Measurements from ENCODE around the gene SMYD2. TPM values are rescaled to one million over a fixed set of nuclear protein-coding genes. Genes with fewer than 3 reads are reported as not detected.
A peak's percentile ranks its signal among the peaks of the same experiment; 100 is the strongest.

Gene SMYD2
- total RNA-seq, 4 donors from 2014 or later: 22.7 to 45.1 (median 26.5) TPM

DNA sequence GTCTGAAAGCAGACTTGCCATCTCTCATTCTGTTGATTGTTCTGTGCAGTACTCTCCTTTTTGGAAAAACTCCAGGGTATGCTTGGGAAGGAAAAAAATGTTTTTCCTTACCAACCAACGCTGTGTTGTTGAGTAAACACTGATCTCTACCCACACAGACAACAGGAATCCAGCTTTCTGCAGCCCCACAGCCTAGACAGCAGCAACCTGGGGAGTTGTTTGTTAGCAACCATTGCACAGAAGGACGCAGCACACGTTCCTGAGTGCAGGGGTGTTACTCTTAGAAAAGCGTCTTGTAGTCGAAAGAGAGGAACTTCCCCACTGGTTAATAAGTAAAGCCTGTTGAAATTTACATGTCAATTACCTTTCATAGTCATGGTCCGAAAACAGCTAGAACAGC is 56.6 kb downstream of the SMYD2 start:
- ATAC-seq (ENCODE audit: low FRiP score): peak; percentile 94
- no peak for DNase-seq (ENCODE audit: low spot score)
- TF ChIP-seq, protein P1, sequence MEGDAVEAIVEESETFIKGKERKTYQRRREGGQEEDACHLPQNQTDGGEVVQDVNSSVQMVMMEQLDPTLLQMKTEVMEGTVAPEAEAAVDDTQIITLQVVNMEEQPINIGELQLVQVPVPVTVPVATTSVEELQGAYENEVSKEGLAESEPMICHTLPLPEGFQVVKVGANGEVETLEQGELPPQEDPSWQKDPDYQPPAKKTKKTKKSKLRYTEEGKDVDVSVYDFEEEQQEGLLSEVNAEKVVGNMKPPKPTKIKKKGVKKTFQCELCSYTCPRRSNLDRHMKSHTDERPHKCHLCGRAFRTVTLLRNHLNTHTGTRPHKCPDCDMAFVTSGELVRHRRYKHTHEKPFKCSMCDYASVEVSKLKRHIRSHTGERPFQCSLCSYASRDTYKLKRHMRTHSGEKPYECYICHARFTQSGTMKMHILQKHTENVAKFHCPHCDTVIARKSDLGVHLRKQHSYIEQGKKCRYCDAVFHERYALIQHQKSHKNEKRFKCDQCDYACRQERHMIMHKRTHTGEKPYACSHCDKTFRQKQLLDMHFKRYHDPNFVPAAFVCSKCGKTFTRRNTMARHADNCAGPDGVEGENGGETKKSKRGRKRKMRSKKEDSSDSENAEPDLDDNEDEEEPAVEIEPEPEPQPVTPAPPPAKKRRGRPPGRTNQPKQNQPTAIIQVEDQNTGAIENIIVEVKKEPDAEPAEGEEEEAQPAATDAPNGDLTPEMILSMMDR (IDR thresholded peaks at IDR 0.05): no peak

- DNase-seq (ENCODE audit: low spot score) (no peak), ATAC-seq (ENCODE audit: low FRiP score) (no peak)
- TF ChIP-seq, protein P1 (IDR thresholded peaks at IDR 0.05): no peak
These were observed 57.3 kb downstream of the SMYD2 start for GRCh38 chr1:214338212-214338611.

- ATAC-seq (ENCODE audit: low FRiP score): no peak
- TF ChIP-seq, protein P1 (IDR thresholded peaks at IDR 0.05): no peak
- no peak for DNase-seq (ENCODE audit: low spot score)
These were observed 60.5 kb downstream of the SMYD2 start for GRCh38 chr1:214341459-214341858.

- TF ChIP-seq, protein P1 (IDR thresholded peaks at IDR 0.05): no peak
- ATAC-seq (ENCODE audit: low FRiP score) (no peak), DNase-seq (ENCODE audit: low spot score) (no peak)
These were observed 61.0 kb downstream of the SMYD2 start for GRCh38 chr1:214341932-214342331.

- DNase-seq (ENCODE audit: low spot score): no peak
- TF ChIP-seq, protein P1 (IDR thresholded peaks at IDR 0.05): no peak
- no peak for ATAC-seq (ENCODE audit: low FRiP score)
These were observed 61.6 kb downstream of the SMYD2 start for GRCh38 chr1:214342525-214342924.

DNA sequence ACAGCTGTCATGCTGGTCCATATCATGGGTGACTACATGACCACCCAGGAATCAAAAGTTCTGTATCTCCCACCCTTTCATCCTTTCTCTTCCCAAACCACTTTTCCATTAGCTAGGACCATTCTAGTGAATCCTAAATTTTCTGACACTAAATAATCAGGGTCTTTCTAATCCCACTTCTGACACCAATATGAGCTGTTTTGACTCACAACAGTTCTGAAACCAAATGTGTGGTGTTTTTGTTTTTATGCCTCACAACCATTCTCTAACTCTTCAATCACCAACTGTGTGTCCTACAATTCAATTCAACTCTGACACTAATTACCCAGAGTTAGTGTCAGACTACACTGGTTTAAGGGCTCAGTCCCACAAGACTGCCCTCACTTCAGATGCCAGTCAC is 63.9 kb downstream of the SMYD2 start:
- ATAC-seq (ENCODE audit: low FRiP score) (no peak), DNase-seq (ENCODE audit: low spot score) (no peak)
- TF ChIP-seq, protein P1 (IDR thresholded peaks at IDR 0.05): no peak

GRCh38 chr1:214349008-214349407 is 68.0 kb downstream of the SMYD2 start:
- TF ChIP-seq, protein P1 (IDR thresholded peaks at IDR 0.05): no peak
- ATAC-seq (ENCODE audit: low FRiP score) (no peak), DNase-seq (ENCODE audit: low spot score) (no peak)

Measured in omental fat pad (tissue), 4 donors.